Stimulated activated CD4-positive, alpha-beta T cell treated with anti-CD3 and anti-CD28 coated beads, TNF-alpha, amount 100 ng/mL, for 48 hours (primary cell): Measurements from ENCODE around the gene RPH3AL.
"Not testable (repeated sequence)": the region's sequence is repeated elsewhere in the genome, so short reads cannot be mapped to it uniquely, and the experiment has no call there.

Experiments used
- DNase-seq, 3 donors: peaks; one replicate each; pipeline ENCODE4 v3.0.0-alpha.2; 2020; ENCODE audit warnings: low read depth in 3 of 3

Gene RPH3AL

GRCh38 chr17:226108-227077, 126.2 kb downstream of the RPH3AL start:
- DNase-seq: no peak

- no peak for DNase-seq
Observed at GRCh38 chr17:225551-225950, 127.1 kb downstream of the RPH3AL start.

GRCh38 chr17:224576-224975, 128.0 kb downstream of the RPH3AL start:
- not testable (repeated sequence) for DNase-seq

GRCh38 chr17:223723-224471, 128.7 kb downstream of the RPH3AL start:
- no peak for DNase-seq

- no peak for DNase-seq
Observed at GRCh38 chr17:222172-222571, 130.4 kb downstream of the RPH3AL start.

GRCh38 chr17:219696-220095, 132.9 kb downstream of the RPH3AL start:
- DNase-seq: no peak

- DNase-seq: no peak
Observed at GRCh38 chr17:218432-219110, 134.0 kb downstream of the RPH3AL start.

GRCh38 chr17:216625-217024, 136.0 kb downstream of the RPH3AL start:
- DNase-seq: no peak

GRCh38 chr17:215563-216478, 136.8 kb downstream of the RPH3AL start:
- not testable (repeated sequence) for DNase-seq

GRCh38 chr17:214881-215331, 137.7 kb downstream of the RPH3AL start:
- no peak for DNase-seq

- DNase-seq: no peak
Observed at GRCh38 chr17:213286-214105, 139.1 kb downstream of the RPH3AL start.

GRCh38 chr17:210402-210801, 142.2 kb downstream of the RPH3AL start:
- no peak for DNase-seq

- DNase-seq: no peak
Observed at GRCh38 chr17:208429-208828, 144.2 kb downstream of the RPH3AL start.

- DNase-seq: no peak
Observed at GRCh38 chr17:207775-208174, 144.8 kb downstream of the RPH3AL start.

- DNase-seq: no peak
Observed at GRCh38 chr17:206941-207560, 145.6 kb downstream of the RPH3AL start.

- DNase-seq: not testable (repeated sequence)
Observed at GRCh38 chr17:206484-206883, 146.1 kb downstream of the RPH3AL start.

GRCh38 chr17:205817-206216, 146.8 kb downstream of the RPH3AL start:
- no peak for DNase-seq

- DNase-seq: no peak
Observed at GRCh38 chr17:205148-205669, 147.4 kb downstream of the RPH3AL start.

GRCh38 chr17:204427-205147, 148.0 kb downstream of the RPH3AL start:
- DNase-seq: no peak
